ENCODE results near the gene PSMD9. TPM values are rescaled to one million over a fixed set of nuclear protein-coding genes. Genes with fewer than 3 reads are reported as not detected.

PSMD9 gene
- polyA plus RNA-seq, 1 donor (not counting 4 experiments of a cell fraction or from before 2014, with no cell fraction given): 84.8 TPM

DNA sequence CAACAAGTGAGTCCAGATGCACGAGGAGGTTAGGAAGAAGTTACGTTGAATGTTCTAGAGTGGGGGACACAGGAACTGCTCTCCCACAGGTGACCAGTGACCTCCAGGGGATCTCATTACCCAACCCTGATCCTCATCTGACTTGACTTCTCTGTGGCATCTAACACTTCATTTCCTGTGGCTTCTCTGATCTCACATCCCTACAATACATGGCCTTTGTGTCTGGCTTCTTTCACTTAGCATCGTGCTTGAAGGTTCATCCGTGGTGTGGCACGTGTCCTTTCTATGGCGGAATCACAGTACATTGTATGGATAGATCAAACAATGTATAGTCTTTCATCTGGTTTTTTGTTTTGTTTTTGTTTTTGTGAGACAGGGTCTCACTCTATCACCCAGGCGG lies 49.1 kb downstream of the PSMD9 start:
- Histone ChIP-seq H3K9ac (ENCODE audit: control insufficient read depth, extremely low read depth, insufficient read depth, low read length) (no peak overlapping the region), H2AFZ (ENCODE audit: control insufficient read depth, low read length) (no peak overlapping the region), H3K4me1 (ENCODE audit: control insufficient read depth, extremely low read depth, insufficient read depth, low read length) (peaks cover 22% of the 10 kb centered on the region), H3K9me1 (ENCODE audit: control insufficient read depth, extremely low read depth, insufficient read depth, low read length) (no peaks in the 10 kb centered on the region), H3K27me3 (ENCODE audit: control insufficient read depth, extremely low read depth, insufficient read depth, low read length) (no peaks in the 10 kb centered on the region), H3K4me3 (ENCODE audit: control insufficient read depth in 2 of 3, extremely low read depth in 1 of 3, insufficient read depth in 2 of 3, low read depth in 1 of 3, low read length in 3 of 3) (no peak overlapping the region), H3K79me2 (ENCODE audit: control insufficient read depth, insufficient read depth, low read length) (no peaks in the 10 kb centered on the region), H3K36me3 (ENCODE audit: control insufficient read depth in 2 of 2, extremely low read depth in 1 of 2, insufficient read depth in 2 of 2, low read length in 2 of 2) (peaks cover 14 to 19% of the 10 kb centered on the region in 2 experiments), H3K9me3 (ENCODE audit: control insufficient read depth, low read depth, low read length) (no peaks in the 10 kb centered on the region), H3K27ac (ENCODE audit: control insufficient read depth, insufficient read depth, low read length) (no peak overlapping the region), H4K20me1 (ENCODE audit: control insufficient read depth, extremely low read depth, insufficient read depth, low read length) (no peaks in the 10 kb centered on the region), H3K4me2 (ENCODE audit: control insufficient read depth, extremely low read depth, insufficient read depth, low read depth, low read length) (no peak overlapping the region)
- FAIRE-seq (no peak), DNase-seq (ENCODE audit: low read depth, low spot score) (no peak)
- TF ChIP-seq EZH2 (IDR thresholded peaks at IDR 0.05; ENCODE audit: low read length): no peak
- no peak for TF ChIP-seq CTCF (optimal IDR thresholded peaks at IDR 0.05 in 1 of 3, IDR thresholded peaks at IDR 0.05 in 1 of 3, conservative IDR thresholded peaks at IDR 0.05 in 1 of 3; ENCODE audit: extremely low read depth in 1 of 3, insufficient read depth in 2 of 3, low read length in 3 of 3)
- dilution Hi-C loops (cut with MboI; ENCODE audit: extremely low pct_ligation_motif_present, low sequenced_read_pairs): no loop called here

- dilution Hi-C loops (cut with MboI; ENCODE audit: extremely low pct_ligation_motif_present, low sequenced_read_pairs): no loop called here
- peak overlapping the region; percentile 33 for H3K9ac ChIP-seq (ENCODE audit: control insufficient read depth, extremely low read depth, insufficient read depth, low read length)
- peak overlapping the region; percentile 33 for H3K4me2 ChIP-seq (ENCODE audit: control insufficient read depth, extremely low read depth, insufficient read depth, low read depth, low read length)
These were observed 50.6 kb downstream of the PSMD9 start for GRCh38 chr12:121939186-121939585.

More at GRCh38 chr12:121939186-121939585, 50.6 kb downstream of the PSMD9 start:
- Histone ChIP-seq H2AFZ (ENCODE audit: control insufficient read depth, low read length) (no peak overlapping the region), H3K36me3 (ENCODE audit: control insufficient read depth in 2 of 2, extremely low read depth in 1 of 2, insufficient read depth in 2 of 2, low read length in 2 of 2) (peaks cover 17 to 18% of the 10 kb centered on the region in 2 experiments), H4K20me1 (ENCODE audit: control insufficient read depth, extremely low read depth, insufficient read depth, low read length) (no peaks in the 10 kb centered on the region), H3K9me3 (ENCODE audit: control insufficient read depth, low read depth, low read length) (no peaks in the 10 kb centered on the region), H3K4me1 (ENCODE audit: control insufficient read depth, extremely low read depth, insufficient read depth, low read length) (peaks cover 37% of the 10 kb centered on the region), H3K27me3 (ENCODE audit: control insufficient read depth, extremely low read depth, insufficient read depth, low read length) (no peaks in the 10 kb centered on the region), H3K9me1 (ENCODE audit: control insufficient read depth, extremely low read depth, insufficient read depth, low read length) (no peaks in the 10 kb centered on the region), H3K4me3 (ENCODE audit: control insufficient read depth in 2 of 3, extremely low read depth in 1 of 3, insufficient read depth in 2 of 3, low read depth in 1 of 3, low read length in 3 of 3) (no peak overlapping the region), H3K79me2 (ENCODE audit: control insufficient read depth, insufficient read depth, low read length) (no peaks in the 10 kb centered on the region), H3K27ac (ENCODE audit: control insufficient read depth, insufficient read depth, low read length) (peak overlapping the region; percentile 58)
- no peak for TF ChIP-seq EZH2 (IDR thresholded peaks at IDR 0.05; ENCODE audit: low read length)
- no peak for TF ChIP-seq CTCF (optimal IDR thresholded peaks at IDR 0.05 in 1 of 3, IDR thresholded peaks at IDR 0.05 in 1 of 3, conservative IDR thresholded peaks at IDR 0.05 in 1 of 3; ENCODE audit: extremely low read depth in 1 of 3, insufficient read depth in 2 of 3, low read length in 3 of 3)
- no peak for DNase-seq (ENCODE audit: low read depth, low spot score)
- FAIRE-seq: peak; percentile 75
